GM19238 (cell line): Measurements from ENCODE around the gene ANTXRL.
"Not testable (repeated sequence)": the region's sequence is repeated elsewhere in the genome, so short reads cannot be mapped to it uniquely, and the experiment has no call there.

Experiments used
- DNase-seq: peaks from one replicate; pipeline ENCODE4 v3.0.0; 2011; ENCODE audit warnings: low spot score; ENCODE audit not compliant: insufficient read length

The ANTXRL gene

DNA sequence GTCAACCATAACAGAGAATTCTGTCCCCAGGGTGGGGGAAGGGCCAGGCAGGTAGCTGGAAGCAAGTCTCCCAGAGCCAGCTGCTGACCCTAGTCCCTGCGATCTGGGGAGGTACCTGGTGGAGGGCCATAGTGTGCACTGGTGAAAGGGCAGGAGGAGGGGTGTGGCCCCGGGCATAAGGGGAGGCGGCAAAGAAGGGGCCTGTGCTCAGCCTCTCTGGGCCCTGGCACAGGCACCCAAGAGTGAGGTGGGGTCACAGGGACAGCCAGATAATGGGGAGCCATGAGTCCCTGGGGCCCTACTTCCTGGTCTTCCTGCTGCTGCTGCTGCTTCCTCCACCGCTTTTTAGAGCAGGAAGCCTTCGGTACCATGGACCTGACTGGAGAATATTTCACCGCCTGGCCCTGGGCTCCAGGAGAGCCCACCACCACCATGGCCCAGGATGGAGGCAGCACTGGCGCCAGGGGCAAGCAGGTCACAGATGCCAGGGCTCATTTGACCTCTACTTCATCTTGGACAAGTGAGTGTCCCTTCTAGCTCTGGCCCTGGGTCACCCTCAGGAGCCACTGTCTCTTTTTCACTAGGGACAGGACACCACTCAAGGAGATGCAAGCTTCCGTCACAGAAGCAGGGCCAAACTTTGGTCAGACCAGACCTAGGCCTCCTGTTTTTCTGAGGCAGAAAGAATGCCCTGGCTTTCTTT, at the start of gene ANTXRL:
Gene ANTXRL (plus strand): TSS at position 7 of the 703 bp plus-strand sequence. CDS start 266 bp downstream, at position 273.
- DNase-seq = no peak

GRCh38 chr10:46237815-46238510, 48.8 kb upstream of the ANTXRL start:
- no peak for DNase-seq

DNA sequence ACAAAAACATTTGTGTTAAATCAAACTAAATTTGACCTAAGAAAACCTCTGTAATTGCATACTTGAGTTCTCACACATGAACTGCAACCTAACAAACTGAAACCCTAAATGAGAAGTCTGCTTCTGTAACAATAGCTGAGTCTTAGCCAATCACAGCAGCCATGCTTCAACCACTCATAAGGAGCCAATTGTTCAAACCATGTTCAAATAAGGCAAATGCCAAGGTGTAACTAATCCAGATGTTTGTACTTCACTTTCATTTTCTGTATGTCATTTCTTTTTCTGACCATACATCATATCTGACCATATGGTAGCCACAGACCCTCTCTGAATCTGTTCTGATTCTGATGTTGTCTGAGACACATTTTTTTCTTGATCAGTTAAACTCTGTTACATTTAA, 47.5 kb upstream of the ANTXRL start:
- DNase-seq = no peak

DNA sequence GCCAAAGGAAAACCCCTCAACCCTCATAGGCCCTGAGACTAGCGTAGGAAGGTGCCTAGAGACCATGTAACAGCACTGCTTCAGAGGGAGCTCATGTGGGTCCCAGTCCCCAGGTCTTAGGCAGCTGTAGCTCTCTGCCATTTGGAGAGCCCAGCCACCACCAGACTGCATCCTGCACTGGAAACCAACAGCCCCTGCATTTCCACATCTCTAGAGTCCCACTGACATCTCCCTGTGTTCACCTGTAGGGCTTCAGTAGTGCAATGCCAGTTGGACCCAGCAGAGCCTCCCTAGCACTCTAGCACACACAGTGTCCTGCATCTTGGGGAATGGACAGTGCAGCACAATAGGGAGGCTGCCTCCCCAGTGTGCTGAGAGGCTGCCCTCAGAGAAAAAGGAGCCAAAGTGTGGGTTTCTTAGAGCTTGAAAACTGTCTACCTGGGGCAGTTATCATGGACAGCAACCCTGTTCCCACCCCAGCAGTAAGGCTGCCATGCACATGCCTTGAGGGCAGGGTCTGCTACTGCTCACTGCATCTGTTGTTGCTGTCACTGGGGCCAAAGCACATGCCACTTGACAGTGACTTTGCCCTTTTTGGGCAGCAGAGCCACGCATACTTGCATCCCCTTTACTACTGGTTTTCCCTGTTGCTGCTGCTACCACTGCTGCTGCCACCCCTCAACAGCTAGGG, 46.7 kb upstream of the ANTXRL start:
- DNase-seq = no peak

- no peak for DNase-seq
Measured at GRCh38 chr10:46240684-46241565, 45.9 kb upstream of the ANTXRL start.

DNA sequence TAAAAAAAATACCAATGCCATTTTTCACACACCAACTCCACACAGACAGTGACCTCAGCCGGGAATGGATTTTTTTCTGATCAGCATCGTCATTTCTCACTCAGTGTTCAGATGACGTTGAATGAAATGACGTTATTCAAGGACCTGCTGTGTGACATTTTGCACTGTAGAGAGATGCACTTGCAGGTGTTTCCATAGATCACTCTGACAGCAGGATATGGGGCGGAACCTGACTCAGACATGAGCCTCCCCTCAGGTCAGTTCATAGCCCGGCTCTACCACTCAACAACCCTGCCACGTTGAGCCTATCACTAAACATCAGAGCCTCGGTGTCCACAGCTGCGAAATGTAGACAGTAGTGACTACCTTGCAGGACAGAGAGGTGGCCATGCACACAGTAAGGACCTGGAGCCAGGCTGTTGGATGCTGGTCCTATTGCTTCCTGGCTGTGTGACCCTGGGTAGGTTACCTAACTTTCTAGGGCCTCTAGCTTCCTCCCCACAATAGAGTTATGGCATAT, 41.4 kb upstream of the ANTXRL start:
- DNase-seq = no peak

- not testable (repeated sequence) for DNase-seq
Measured at GRCh38 chr10:46246400-46247180, 40.2 kb upstream of the ANTXRL start.

- DNase-seq = no peak
Measured at GRCh38 chr10:46247181-46247475, 39.7 kb upstream of the ANTXRL start.

DNA sequence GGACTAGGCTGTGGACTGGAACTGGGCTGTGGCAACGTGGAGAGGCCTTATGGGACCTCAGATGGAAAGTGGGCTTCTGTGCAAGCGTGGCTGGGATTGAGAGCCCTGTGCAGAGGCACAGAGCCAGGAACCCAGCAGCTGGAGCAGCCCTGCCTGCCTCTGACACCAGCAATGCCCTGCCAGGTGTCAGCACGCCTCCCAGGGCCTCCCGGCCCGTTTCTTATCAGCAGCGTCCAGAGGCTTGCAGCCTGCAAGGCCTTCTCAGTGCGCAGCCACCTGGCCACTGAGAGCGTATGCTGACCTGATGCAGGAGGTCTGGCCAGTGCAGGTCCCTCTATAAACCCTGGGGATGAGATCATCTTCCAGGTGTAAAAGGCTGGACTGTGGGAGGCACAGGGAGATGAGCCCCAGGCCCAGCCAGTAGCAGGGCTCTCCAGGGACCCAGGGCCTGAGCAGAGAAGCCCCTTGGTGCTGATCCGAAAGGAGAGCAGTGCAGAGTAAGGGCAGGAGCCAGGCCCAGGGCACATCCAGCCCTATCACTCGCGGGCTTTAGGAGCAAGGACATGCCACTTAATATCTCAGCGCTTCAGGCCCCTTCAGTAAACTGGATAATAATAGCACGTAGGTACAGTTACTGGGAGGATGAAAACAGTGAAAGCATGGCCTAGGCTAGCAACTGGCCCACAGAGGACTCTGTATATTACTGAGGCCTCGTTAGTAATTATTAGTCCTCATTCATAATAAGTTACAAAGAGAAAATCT, 38.8 kb upstream of the ANTXRL start:
- DNase-seq = no peak

DNA sequence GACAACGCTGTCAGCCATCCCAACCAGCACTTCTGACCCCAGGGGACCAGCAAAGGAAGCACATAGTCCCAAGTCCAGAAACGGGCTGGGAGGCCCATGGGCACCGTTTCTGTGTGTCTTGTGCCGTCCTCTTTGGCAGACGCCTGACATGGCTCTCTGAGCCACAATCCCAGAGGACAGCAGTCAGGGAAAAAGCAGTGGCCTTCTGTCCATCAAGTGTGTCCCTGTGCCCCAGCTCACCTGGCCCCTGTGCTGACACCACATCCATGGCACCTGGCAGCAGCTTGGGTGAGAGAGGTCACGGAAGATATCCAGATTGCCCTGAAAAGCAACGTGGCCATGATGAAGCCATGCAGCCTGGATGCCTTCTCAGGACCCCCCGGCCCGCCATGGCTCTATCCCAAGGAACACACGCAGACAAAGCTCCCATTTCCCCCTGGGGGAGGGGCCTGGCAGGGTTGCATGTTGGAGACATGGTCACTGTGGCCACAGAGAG, 38.1 kb upstream of the ANTXRL start:
- no peak for DNase-seq

DNA sequence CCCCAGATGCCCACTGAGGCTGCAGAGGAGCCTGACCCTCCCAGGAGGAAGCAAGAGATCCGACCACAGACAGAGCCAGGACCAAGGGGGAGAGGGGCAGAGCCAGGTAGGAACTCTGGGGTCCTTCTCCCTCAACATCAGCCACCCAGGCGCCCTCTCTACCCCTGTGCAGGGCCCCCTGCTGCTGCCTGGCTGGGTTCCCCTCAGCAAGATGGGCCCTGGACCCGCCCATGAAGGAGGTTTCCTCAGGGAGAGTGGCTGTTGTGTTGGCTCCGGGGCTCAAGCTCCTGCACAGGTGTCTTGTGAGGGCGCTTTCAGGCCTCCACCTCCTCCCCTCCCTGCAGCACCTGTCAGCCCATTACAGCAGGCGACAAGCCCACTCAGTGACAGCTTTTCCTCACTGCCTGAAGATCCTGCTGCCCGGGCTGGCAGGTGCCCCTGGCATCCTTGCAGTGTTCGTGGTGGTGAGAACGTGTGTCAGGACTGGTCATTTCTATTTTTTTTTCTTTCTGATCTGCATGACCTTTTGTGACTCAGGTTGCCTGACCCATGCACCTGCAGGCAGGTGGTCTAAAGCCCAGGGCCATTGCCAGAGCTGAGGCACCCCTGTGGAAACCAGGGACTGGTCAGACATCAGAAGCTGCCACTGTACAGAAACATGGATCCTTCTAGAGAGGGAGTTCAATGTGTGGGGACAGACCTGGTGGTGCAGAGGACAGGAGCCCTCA, 37.0 kb upstream of the ANTXRL start:
- DNase-seq = not testable (repeated sequence)

- no peak for DNase-seq
Measured at GRCh38 chr10:46250481-46250880, 36.3 kb upstream of the ANTXRL start.

GRCh38 chr10:46250898-46251856, 35.6 kb upstream of the ANTXRL start:
- no peak for DNase-seq

- DNase-seq = no peak
Measured at GRCh38 chr10:46251857-46252847, 34.6 kb upstream of the ANTXRL start.

GRCh38 chr10:46253076-46254006, 33.5 kb upstream of the ANTXRL start:
- no peak for DNase-seq

DNA sequence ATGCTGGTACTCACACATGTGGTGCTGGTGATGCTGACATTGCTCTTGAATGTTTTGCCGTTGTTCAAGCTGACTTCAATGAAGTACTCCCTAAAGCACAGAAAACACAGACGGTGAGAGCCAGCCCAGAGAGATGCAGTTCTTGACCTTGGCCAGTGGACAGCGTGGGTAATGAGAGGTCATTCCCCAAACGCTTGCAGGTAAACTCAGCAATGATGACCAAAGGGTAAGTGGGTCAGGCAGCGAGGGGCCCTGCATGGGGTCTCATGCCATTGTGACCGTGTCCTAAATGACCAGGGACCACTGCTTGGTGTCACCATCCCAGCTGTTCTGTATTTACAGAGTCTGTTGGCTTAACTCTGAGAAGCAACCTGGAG, 32.8 kb upstream of the ANTXRL start:
- no peak for DNase-seq
